Muscle layer of duodenum (tissue), 2 donors: ENCODE measurements around the gene LUZP1.

Source experiments
- H3K27ac ChIP-seq: one replicate; pipeline ENCODE4 v1.7.0; 2013; ENCODE audit warnings: mild to moderate bottlenecking, low read length
- H3K27me3 ChIP-seq: one replicate; pipeline ENCODE4 v1.7.0; 2013; ENCODE audit warnings: low read depth, mild to moderate bottlenecking, control low read depth, low read length
- H3K36me3 ChIP-seq, 2 donors: one replicate each; pipeline ENCODE4 v1.7.0; 2013; ENCODE audit warnings: low read length in 2 of 2, control low read depth in 1 of 2, mild to moderate bottlenecking in 1 of 2; ENCODE audit not compliant: insufficient read depth in 2 of 2, control insufficient read depth in 1 of 2
- H3K4me1 ChIP-seq, 2 donors: one replicate each; pipeline ENCODE4 v1.7.0; 2013; ENCODE audit warnings: low read length in 2 of 2, mild to moderate bottlenecking in 2 of 2, control low read depth in 1 of 2, moderate library complexity in 1 of 2; ENCODE audit not compliant: insufficient read depth in 2 of 2, control insufficient read depth in 1 of 2
- H3K4me3 ChIP-seq, 2 donors: one replicate each; pipeline ENCODE4 v1.7.0; 2013; ENCODE audit warnings: low read length in 2 of 2, low read depth in 1 of 2, mild to moderate bottlenecking in 1 of 2
- H3K9me3 ChIP-seq, 2 donors: one replicate each; pipeline ENCODE4 v1.7.0; 2013; ENCODE audit warnings: low read length in 2 of 2, control low read depth in 1 of 2, mild to moderate bottlenecking in 1 of 2; ENCODE audit not compliant: control insufficient read depth in 1 of 2
- donor health status: healthy.

Gene LUZP1

GRCh38 chr1:23069149-23069548 lies 99.5 kb downstream of the LUZP1 start:
- Histone ChIP-seq H3K27me3 (no peaks in the 10 kb centered on the region), H3K36me3 (peaks cover 42 to 61% of the 10 kb centered on the region in 2 donors), H3K4me3 (no peak overlapping the region), H3K4me1 (no peaks in the 10 kb centered on the region), H3K9me3 (no peaks in the 10 kb centered on the region), H3K27ac (no peak overlapping the region)

GRCh38 chr1:23066075-23066474 lies 102.6 kb downstream of the LUZP1 start:
- no peak overlapping the region for H3K27ac ChIP-seq

GRCh38 chr1:23065385-23065784 lies 103.3 kb downstream of the LUZP1 start:
- Histone ChIP-seq H3K27me3 (no peaks in the 10 kb centered on the region), H3K27ac (no peak overlapping the region), H3K9me3 (no peaks in the 10 kb centered on the region), H3K36me3 (peaks cover 29 to 53% of the 10 kb centered on the region in 2 donors), H3K4me3 (no peak overlapping the region), H3K4me1 (no peaks in the 10 kb centered on the region)

More at GRCh38 chr1:23066075-23066474, 102.6 kb downstream of the LUZP1 start:
- no peaks in the 10 kb centered on the region for H3K27me3 ChIP-seq
- no peaks in the 10 kb centered on the region for H3K4me1 ChIP-seq
- no peaks in the 10 kb centered on the region for H3K9me3 ChIP-seq
- peaks cover 27 to 51% of the 10 kb centered on the region in 2 donors for H3K36me3 ChIP-seq
- no peak overlapping the region for H3K4me3 ChIP-seq

- H3K27ac ChIP-seq = no peak overlapping the region
- H3K9me3 ChIP-seq = no peaks in the 10 kb centered on the region
- no peak overlapping the region for H3K4me3 ChIP-seq
- peaks cover 43 to 47% of the 10 kb centered on the region in 2 donors for H3K36me3 ChIP-seq
- H3K4me1 ChIP-seq = no peaks in the 10 kb centered on the region
- no peaks in the 10 kb centered on the region for H3K27me3 ChIP-seq
Measured at GRCh38 chr1:23062271-23062670, 106.4 kb downstream of the LUZP1 start.

GRCh38 chr1:23057301-23057700 lies 111.4 kb downstream of the LUZP1 start:
- Histone ChIP-seq H3K27ac (no peak overlapping the region), H3K36me3 (peaks cover 43 to 50% of the 10 kb centered on the region in 2 donors), H3K27me3 (no peaks in the 10 kb centered on the region), H3K9me3 (no peaks in the 10 kb centered on the region), H3K4me3 (no peak overlapping the region), H3K4me1 (no peaks in the 10 kb centered on the region)

- Histone ChIP-seq H3K27ac (no peak overlapping the region), H3K9me3 (no peaks in the 10 kb centered on the region), H3K4me3 (no peak overlapping the region), H3K27me3 (no peaks in the 10 kb centered on the region), H3K4me1 (no peaks in the 10 kb centered on the region), H3K36me3 (peaks cover 16 to 25% of the 10 kb centered on the region in 2 donors)
Measured at GRCh38 chr1:23051290-23051909, 117.3 kb downstream of the LUZP1 start.

GRCh38 chr1:23050201-23050600 lies 118.5 kb downstream of the LUZP1 start:
- Histone ChIP-seq H3K4me1 (no peaks in the 10 kb centered on the region), H3K9me3 (no peaks in the 10 kb centered on the region), H3K4me3 (no peak overlapping the region), H3K27ac (no peak overlapping the region), H3K36me3 (peaks cover 16 to 25% of the 10 kb centered on the region in 2 donors), H3K27me3 (no peaks in the 10 kb centered on the region)

- peaks cover 0 to 12% of the 10 kb centered on the region in 2 donors for H3K4me1 ChIP-seq
- no peak overlapping the region for H3K4me3 ChIP-seq
- H3K9me3 ChIP-seq = no peaks in the 10 kb centered on the region
- no peaks in the 10 kb centered on the region for H3K27me3 ChIP-seq
- H3K27ac ChIP-seq = no peak overlapping the region
- no peaks in the 10 kb centered on the region for H3K36me3 ChIP-seq
Measured at GRCh38 chr1:23044035-23044434, 124.6 kb downstream of the LUZP1 start.

GRCh38 chr1:23040509-23040908 lies 128.1 kb downstream of the LUZP1 start:
- Histone ChIP-seq H3K27ac (no peak overlapping the region), H3K27me3 (no peaks in the 10 kb centered on the region), H3K4me3 (no peak overlapping the region), H3K9me3 (no peaks in the 10 kb centered on the region), H3K36me3 (no peaks in the 10 kb centered on the region), H3K4me1 (peaks cover 0 to 19% of the 10 kb centered on the region in 2 donors)

GRCh38 chr1:23039308-23039826 lies 129.3 kb downstream of the LUZP1 start:
- Histone ChIP-seq H3K27ac (no peak overlapping the region), H3K27me3 (no peaks in the 10 kb centered on the region), H3K9me3 (no peaks in the 10 kb centered on the region), H3K4me1 (peaks cover 0 to 15% of the 10 kb centered on the region in 2 donors), H3K4me3 (no peak overlapping the region), H3K36me3 (no peaks in the 10 kb centered on the region)

GRCh38 chr1:23037081-23037740 lies 131.4 kb downstream of the LUZP1 start:
- Histone ChIP-seq H3K9me3 (no peaks in the 10 kb centered on the region), H3K4me3 (no peak overlapping the region), H3K4me1 (peaks cover 0 to 7% of the 10 kb centered on the region in 2 donors)

More at GRCh38 chr1:23037081-23037740, 131.4 kb downstream of the LUZP1 start:
- Histone ChIP-seq H3K27me3 (no peaks in the 10 kb centered on the region), H3K36me3 (no peaks in the 10 kb centered on the region), H3K27ac (no peak overlapping the region)
